GM19025 (cell line): ENCODE data around the gene ELL2.

Source experiments
- ATAC-seq: cut with Tn5 transposase; IDR thresholded peaks from one replicate; pipeline ENCODE4 v1.9.1; 2021; ENCODE audit warnings: mild to moderate bottlenecking, low read depth, moderate library complexity; ENCODE audit not compliant: unreplicated experiment

Gene ELL2

GRCh38 chr5:95961617-95962474 is at the start of gene ELL2:
Gene ELL2 (minus strand): TSS chr5:95961851. CDS start chr5:95961721, 130 bp downstream.
- ATAC-seq: peak; percentile 88

- no peak for ATAC-seq
These were observed 47.5 kb upstream of the ELL2 start for GRCh38 chr5:96008987-96009647.

GRCh38 chr5:96008487-96008886 is 46.8 kb upstream of the ELL2 start:
- no peak for ATAC-seq

GRCh38 chr5:96007051-96007450 is 45.4 kb upstream of the ELL2 start:
- no peak for ATAC-seq

- ATAC-seq: no peak
These were observed 44.6 kb upstream of the ELL2 start for GRCh38 chr5:96006291-96006690.

- no peak for ATAC-seq
These were observed 43.1 kb upstream of the ELL2 start for GRCh38 chr5:96004754-96005153.

GRCh38 chr5:96004087-96004486 is 42.4 kb upstream of the ELL2 start:
- no peak for ATAC-seq

GRCh38 chr5:96001262-96001661 is 39.6 kb upstream of the ELL2 start:
- no peak for ATAC-seq

GRCh38 chr5:96000308-96000707 is 38.7 kb upstream of the ELL2 start:
- no peak for ATAC-seq

- ATAC-seq: no peak
These were observed 35.5 kb upstream of the ELL2 start for GRCh38 chr5:95996904-95997723.

GRCh38 chr5:95995962-95996489 is 34.4 kb upstream of the ELL2 start:
- no peak for ATAC-seq

- no peak for ATAC-seq
These were observed 32.1 kb upstream of the ELL2 start for GRCh38 chr5:95993776-95994175.

GRCh38 chr5:95993266-95993665 is 31.6 kb upstream of the ELL2 start:
- no peak for ATAC-seq

- no peak for ATAC-seq
These were observed 27.8 kb upstream of the ELL2 start for GRCh38 chr5:95989283-95990048.

GRCh38 chr5:95988877-95989276 is 27.2 kb upstream of the ELL2 start:
- no peak for ATAC-seq

GRCh38 chr5:95988094-95988493 is 26.4 kb upstream of the ELL2 start:
- ATAC-seq: no peak

GRCh38 chr5:95986937-95987520 is 25.4 kb upstream of the ELL2 start:
- no peak for ATAC-seq

- ATAC-seq: no peak
These were observed 24.4 kb upstream of the ELL2 start for GRCh38 chr5:95986001-95986400.

- ATAC-seq: no peak
These were observed 23.6 kb upstream of the ELL2 start for GRCh38 chr5:95985249-95985648.
